HG03342 (cell line): ENCODE results near the gene TH.

Source experiments
- ATAC-seq: cut with Tn5 transposase; IDR thresholded peaks from one replicate; pipeline ENCODE4 v1.9.1; 2021; ENCODE audit warnings: mild to moderate bottlenecking, moderate library complexity; ENCODE audit not compliant: unreplicated experiment

TH gene

DNA sequence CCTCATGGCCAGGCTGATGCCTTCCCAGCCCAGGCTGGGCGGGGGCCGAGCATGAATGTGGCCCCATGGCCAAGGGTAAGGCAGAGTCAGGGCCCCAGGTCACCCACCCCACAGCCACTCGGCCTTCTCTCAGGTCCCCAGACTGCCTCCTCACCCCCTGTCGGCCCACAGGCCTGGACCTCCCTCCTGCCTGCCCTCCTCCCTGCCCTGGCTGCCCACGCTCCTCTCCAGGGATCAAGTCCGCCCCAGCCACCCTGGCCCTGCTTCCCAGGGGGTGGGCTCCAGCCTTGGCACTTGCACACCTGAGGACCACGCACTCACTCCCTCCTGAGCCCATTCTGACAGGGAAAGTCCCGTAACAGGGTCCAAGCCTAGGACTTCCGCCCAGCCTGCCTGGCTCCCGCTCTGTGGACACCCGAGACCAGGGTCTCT is 37.8 kb upstream of the TH start:
- no peak for ATAC-seq

DNA sequence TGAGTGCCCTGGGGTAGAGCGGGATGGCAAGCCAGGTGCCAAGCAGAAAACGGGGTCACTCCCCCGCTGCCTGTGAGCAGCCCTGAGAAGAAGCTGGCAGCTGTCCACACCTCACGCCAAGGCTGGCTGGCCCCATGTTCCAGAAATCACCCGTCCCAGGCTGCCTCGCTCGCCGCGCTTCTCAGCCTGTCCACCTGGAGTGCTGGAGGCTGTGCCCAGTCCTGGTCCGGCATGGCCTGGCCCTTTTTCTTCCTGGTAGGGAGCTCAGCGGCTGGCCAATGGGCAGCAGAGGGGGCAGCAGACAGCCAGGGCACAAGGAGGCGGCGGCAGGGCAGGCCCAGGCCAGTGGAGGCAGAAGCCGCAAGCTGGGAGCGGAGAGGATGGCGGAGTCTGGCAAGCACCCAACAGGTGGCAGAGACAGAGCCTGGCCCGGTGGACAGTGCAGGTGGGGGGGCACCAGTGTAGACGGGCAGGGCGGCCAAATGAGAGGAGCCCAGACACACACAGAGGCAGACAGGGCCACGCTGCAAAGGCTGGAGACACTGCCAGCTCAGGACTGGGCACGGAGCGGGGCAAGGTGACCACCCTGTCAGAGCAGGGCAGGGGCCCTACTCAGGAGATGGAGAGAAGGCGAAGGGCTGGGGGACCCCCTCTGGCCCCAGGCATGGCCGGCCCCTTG is 37.2 kb upstream of the TH start:
- ATAC-seq: no peak

DNA sequence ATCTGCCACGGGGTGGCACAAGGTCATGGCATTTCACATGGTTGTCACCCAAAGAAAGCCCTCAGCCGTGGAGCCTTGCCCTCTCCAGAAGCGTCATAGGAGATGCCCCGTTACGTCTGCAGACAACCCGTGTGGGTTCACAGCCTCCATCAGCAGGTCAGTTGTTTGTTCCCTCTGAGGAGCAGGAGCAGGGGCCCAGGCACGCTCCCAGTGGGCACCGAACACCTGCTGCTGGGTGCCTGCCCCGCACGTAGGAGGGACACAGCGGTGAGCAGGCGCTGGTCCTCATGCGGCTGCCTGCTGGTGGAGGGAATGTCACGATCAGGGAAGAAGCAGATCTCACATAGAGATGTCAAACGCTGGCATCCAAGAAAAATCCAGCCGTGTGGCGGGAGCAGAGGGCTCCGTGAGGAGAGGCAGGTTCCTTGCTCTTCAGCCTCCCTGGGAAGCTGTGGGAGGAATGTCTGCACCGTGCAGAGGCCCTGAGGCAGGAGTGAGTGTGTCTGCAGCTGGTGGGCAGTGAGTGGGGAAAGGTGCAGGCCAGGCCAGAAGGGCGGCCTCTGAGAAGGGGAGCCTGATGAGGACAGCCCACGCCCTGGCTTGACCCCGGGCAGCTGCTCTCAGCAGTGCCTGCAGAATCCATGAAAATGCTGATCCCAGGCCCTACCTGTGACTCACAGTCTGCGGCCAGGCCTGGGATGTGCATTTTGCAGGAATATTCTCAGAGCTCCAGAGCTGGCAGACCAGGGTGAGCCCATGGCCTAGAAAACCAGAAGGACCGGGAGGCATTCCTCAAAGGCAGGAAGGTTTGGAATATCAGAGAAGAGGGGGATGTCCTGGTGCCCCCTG is 36.4 kb upstream of the TH start:
- no peak for ATAC-seq

DNA sequence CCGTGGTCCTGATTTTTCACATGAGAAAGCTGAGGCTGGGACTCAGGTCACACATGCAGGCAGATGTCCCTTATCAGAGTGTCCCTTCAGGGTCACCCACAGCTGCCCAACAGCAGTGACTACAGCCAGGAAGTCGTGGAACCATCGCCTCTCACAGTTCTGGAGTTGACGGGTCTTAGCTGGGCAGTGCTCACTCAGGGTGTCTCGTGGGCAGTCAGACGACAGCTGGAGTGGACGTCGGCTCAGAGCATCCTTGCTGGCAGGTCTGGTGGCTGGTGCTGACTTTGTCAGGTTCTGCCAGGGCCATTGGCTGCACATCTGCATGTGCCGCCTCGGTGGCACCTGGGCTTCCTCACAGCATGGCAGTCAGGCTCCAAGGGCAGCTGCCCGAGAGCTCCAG is 35.6 kb upstream of the TH start:
- no peak for ATAC-seq

DNA sequence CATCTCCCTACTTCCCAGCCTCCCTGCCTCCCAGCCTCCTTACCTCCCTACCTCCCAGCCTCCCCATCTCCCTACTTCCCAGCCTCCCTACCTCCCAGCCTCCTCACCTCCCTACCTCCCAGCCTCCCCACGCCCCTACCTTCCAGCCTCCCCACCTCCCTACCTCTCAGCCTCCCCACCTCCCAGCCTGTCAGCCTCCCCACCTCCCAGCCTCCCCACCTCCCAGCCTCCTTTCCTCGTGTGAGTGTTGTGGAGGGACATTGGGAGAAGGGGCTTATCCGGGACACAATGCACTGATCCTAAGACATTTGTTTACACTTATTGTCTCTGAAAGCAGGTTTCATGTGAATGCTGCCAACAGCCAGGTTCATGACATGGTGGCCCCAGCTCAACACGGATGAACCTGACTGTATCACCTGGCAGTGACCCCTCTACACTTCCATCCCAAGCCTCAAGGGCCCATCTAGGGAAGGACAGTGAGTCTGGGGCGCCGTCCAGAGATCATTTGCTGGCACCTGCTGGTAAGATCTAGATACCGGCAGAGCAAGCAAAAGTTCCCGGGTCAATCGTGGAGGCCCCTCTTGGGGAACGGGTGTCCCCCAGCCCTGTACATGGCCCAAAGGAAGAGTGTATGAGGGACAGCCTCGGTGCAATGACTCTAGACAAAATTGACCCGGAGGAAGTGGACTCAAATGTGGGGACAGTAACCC is 34.5 kb upstream of the TH start:
- ATAC-seq: no peak

DNA sequence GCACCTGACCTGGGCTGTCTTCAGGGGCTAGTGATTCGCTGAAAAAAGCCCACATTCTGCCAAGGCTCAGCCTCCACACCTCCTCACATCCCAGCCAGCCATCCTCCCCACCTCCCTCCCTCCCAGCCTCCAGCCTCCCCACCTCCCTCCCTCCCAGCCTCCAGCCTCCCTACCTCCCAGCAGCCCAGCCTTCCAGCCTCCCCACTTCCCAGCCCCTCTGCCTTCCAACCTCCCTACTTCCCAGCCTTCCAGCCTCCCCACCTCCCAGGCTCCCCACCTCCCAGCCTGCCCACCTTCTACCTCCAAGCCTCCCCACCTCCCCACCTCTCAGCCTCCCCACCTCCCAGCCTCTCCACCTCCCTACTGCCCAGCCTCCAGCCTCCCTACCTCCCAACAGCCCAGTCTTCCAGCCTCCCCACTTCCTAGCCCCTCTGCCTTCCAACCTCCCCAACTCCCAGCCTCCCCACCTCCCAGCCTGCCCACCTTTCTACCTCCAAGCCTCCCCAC is 33.7 kb upstream of the TH start:
- no peak for ATAC-seq

DNA sequence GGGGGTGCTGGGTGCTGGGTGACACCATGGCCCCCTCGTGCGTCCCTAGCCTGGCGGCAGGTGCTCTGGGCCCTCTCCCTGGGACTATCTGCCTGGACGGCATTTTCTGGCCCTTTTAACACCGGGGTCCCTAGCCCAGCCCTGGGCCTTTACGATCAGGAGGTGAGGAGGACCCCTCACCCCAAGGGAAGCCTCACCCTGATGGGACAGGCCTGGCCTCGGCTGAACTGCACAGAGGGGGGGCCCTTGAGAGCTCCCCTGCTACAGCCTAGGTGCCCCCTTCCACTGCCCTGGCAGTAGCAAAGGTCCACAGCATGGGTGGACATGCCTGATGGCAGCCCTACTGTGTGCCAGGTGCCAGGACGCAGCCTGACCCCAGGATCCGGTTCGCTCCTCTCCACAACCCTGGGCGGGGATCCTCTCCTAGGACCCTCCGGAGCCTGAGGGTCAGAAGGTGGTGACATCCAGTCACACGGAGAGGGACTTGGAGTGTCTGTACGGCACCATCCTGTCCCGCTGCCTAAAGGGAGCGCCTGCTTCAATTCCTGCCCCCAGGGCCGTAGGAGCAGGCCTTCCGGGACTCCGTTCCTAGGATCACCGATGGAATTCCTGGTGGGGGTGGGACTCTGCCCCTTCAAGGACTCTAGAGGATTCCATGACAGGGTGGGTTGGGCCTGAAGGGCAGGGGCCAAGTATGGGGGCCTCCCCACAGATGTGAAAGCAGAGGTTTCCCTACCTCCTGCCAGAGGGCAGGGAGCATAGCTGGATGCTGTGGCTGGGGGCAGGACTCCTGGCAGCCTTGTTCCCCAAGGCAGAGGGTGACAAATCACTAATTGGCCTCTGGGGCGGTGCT is 33.0 kb upstream of the TH start:
- ATAC-seq: no peak

DNA sequence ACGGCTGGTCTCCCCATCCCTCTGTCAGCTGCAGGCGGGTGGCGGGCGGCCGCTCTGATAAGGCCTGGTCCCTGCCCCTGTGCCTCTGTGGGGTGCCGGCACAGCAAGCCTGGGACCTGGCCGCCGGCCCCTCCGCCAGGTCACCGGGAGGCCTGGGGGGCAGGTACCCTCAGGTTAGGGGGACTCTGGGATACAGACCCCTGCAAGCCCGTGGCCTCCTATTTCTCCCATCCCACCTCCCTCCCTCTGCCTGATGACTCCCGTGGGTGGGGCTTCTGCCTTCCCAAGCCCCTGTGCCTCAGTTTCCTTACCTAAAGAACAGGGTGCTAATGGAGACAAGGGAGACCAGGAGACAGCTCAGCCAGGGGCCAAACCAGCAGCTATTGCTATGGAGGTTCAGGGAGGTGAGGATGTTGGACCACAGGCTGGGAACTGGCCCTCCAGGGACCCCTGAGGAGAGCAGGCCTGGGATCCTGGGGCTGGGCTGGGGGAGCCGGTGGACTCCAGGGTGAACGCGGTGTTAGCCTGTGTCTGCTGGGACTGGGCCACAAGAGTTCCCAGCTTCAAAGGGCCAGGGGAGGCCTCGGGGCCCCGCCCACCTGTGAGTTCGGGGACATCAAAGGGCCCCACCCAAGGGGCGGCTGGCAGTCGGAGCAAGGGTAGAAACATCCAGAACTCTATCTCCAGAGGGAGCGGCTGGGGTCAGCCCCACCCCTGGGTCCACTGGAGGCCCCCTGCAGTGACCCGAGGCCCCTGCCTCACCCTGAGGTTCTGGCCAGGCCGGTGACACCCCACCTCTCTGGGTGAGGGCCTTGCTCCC is 32.0 kb upstream of the TH start:
- ATAC-seq: no peak

DNA sequence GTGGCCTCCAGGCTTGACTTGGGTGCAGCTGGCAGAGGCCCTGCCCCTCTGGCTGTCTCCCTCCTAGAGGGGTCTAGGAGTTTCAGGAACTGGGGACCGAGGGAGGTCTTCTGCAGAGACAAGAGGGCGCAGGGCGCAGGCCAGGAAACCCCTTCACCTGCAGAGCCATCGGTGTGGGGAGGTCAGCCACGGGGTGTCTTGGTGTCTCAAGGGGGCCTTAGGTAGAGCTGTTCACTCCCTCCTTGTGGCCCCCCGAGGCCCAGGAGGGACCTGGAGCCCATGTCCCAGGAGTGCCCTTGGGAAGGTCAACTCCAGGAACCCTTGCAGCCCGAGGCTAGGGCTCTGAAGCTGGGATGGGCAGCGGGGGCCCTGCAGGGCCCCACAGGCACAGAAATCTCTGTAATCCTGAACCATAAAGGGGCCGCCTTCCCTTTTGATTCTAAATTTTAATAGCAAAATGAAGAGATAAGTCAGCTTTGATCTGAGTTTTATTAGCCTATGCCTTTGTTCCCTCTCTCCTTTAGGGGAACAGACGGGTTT is 31.4 kb upstream of the TH start:
- ATAC-seq: no peak

DNA sequence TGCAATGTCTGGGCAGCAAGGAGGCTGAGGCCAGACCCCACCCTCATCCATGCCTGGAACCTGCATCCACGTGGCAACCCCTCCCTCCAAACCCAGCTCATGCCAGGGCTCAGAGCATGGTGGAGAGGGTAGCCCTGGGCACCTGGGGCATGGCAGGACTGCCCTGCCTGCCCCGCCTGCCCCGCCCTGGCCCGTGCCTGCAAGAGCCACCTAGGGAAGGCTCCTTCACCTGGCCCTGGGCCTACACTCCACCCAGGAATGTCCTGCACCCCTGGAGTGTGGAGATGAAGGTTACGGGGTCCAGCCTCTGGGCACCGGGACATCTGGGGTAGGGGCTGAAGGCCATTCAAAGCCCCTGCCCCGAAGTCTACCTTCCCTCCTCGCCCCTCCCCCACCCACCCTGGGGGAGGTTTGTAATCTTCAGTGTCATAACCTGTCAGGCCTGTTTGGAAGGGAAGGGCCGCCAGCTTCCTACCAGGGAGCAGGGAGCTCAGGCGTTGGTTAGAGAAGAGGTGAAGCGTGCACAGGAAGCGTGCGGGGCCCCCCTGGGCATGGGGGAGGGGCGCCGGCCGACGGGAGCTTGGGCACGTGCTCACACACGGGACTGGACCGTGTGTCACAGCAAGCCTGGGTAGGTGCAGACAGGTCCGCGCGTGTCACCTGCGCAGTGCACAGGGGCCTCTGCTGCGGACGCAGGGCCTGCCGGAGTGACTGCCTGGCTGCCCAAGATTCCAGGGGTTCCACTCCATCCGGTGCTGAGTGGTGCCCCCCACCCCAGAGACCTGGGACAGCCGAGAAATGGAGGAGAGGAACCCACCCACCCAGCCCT is 30.7 kb upstream of the TH start:
- ATAC-seq: no peak

DNA sequence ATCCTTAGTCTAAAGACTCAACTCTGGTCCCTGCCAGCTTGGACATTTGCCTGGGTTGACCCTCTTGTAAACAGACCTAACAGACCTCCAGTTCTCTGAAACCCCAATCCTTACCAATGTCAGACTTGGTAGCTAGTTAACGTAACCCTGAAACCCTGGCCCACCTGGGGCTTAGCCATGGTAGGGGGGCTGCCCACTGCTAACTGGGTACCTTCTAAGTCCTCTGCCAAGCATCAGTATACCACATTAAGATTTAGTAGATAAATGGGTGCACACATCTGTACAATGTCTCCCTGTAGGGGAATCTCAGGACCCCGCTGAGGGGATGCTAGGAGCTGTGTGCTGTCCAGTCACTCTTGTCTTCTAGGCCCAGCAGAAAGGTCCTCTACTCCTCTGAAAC is 29.9 kb upstream of the TH start:
- no peak for ATAC-seq

DNA sequence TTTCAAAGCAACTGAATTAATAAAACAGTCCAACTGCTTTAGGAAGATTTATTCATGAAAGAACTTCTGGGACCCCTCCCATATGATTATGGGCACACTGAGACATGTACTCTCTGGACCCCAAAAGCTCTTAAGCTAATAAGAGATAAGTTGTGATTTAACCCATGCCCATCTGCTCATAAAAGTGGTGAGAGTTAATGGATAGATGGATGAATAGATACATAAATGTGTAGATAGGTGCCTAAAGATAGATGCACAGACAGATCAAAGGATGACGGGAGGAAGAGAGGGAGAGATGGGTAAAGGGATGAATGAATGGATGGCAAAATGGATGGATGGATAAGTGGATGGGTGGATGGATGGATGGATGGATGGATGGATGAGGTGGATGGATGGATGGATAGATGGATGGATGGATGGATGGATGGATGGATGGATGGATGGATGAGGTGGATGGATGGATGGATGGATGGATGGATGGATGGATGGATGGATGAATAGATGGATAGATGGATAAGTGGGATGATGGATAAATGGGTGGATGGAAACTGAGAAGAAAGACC is 29.4 kb upstream of the TH start:
- ATAC-seq: no peak

DNA sequence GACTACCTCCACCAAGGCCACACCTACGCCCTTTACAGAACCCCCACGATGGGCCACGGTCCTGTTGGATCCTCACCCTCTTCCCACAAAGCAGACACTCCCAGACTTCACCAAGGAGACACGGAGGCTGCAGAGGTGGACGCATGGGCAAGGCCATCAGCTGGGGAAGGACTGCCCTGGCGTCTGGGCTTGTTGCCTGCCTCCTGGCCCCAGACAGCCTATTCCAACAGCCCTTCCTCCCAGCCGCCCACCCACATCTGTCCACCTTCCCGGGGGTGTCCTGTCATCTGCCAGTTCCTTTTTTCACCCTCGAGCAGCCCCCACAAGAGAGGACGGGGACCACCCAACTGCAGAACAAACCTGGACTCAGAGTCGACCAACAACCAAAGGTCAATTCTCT is 28.9 kb upstream of the TH start:
- ATAC-seq: no peak

DNA sequence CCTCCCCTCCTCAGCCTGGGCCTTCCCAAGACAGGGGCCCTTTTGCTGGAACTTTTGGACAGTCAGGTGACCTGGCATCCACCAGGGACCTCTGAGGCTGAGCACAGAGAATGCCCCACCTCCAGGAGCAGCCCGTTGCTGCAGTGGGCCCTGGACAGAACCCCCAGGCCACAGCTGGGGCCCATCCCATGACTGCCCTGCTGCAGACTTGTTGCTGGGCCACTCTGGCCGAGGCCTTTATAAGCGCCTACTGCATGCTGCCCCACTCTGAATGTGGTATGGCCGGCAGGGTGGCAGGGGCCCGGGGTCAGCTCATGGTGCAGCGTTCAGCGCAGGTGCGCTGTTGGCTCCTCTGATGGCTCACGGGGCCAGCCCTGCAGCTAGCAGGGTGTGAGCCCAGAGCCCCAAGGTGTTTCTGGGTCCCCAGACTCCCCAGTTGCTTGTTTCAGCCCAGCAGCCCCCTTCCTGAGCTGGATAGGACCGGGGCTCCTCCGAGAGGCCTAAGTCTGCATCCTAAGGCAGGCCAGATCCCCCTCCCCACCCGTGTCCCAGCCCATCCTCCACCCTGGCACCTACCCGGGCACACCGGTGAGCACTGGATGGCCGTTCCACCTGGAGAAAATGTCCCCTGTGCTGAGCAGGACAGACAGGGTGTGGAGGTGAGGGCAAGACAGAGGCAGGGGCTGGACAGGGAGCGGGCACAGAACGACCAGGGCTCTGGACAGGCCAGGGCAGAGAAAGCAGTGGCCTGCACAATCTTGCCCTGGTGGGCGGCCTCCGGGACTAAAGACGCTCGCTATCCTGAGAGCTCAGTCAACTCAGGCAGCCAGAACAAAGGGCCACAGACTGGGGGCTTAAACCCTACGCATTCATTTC is 28.1 kb upstream of the TH start:
- no peak for ATAC-seq

DNA sequence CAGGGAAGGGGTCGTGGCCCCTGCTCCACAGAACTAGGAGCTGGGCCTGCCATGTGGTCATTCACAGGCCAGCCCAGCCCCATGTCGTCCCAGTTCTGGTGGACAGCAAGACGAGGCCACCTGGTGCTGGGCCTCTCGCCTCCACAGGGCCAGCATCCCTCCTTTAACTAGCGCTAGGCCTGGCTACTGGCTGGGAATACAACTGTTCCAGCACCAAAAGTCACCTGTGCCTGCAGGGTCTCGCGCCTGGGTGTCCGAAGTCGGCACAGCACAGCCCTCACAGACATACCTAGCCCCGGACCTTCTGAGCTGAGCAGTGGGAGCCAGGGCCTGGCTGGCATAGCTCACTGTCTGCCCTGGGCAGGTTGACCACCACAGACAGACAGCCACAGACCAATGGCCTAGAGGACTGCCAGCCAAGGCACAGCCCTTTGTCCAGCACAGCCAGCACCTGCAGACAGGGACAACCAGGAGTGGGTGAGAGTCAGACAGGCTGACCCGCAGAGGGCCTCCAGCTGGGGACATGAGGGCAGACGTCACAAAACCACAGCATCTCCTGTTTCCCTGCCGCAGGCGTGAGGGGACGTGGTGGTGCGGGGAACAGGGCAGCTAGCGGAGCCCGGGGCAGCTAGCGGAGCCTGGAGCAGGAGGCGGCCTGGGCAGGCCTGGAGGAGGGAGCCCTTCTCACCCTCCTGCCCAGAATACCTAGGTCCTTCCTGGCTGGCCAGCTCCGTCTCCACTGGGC is 27.2 kb upstream of the TH start:
- ATAC-seq: no peak

DNA sequence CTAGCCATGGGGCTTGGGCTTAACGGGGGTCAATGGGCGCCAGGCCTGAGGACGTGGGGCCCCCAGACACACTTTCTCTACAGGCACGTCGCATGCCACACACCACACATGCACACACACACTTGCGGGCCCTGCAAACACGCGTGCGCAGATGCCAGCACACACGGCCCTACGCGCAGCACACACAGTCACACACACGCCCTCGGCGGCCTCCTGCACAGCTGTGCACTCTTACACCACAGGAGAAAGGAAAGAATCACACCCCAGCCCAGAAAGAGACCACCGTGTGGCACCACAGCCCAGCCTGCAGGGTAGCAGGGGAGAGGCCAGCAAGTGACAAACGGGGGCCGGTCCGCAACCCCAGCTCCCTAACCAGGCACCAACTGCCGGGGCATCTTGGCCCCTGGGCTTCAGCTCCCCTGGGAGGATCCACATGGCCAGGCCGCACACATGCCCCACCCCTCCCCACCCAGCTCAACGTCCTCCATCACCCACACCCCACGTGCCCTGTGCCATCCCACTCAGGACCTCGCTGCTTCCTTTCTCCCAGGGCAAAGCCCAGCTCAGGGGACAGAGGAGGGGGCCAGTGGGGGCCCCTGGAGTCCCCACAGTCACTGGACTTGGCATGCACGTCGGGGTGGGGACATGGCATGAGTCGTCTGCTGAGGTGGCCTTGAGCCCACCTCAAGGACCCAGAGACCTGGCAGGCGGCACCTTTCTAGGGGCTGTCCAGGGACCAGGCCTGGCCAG is 26.3 kb upstream of the TH start:
- no peak for ATAC-seq
